HepG2 (cell line): ENCODE data around the gene PRM2. TPM values are rescaled to one million over a fixed set of nuclear protein-coding genes. Genes with fewer than 3 reads are reported as not detected.

Experiments used
- AGO2 ChIP-seq: fragments of 200-400 bp; formaldehyde crosslinking; optimal IDR thresholded peaks from 2 replicates; pipeline ENCODE3; 2017; ENCODE audit warnings: mild to moderate bottlenecking, low read depth, low read length, moderate library complexity
- ATF7-NPFF ChIP-seq: sonication (generic); formaldehyde crosslinking; IDR thresholded peaks from 2 replicates; pipeline ENCODE4 v1.8.1; 2023; ENCODE audit warnings: mild to moderate bottlenecking, low read depth, missing genetic modification reagents, moderate library complexity
- MXI1 ChIP-seq: IDR thresholded peaks from 3 replicates; pipeline ENCODE4 v1.6.1; 2012; ENCODE audit warnings: low read depth, low read length, inconsistent platforms, borderline replicate concordance
- NR2F2 ChIP-seq: IDR thresholded peaks from 2 replicates; pipeline ENCODE4 v1.6.1; 2012; ENCODE audit warnings: low read depth, inconsistent platforms, borderline replicate concordance
- NRL ChIP-seq: sonication (generic); formaldehyde crosslinking; IDR thresholded peaks from 2 replicates; pipeline ENCODE4 v1.5.0; 2020; ENCODE audit warnings: missing genetic modification reagents, mild to moderate bottlenecking, moderate library complexity, borderline replicate concordance
- ZBTB38 ChIP-seq: sonication (generic); formaldehyde crosslinking; IDR thresholded peaks from 2 replicates; pipeline ENCODE4 v1.5.1; 2020; ENCODE audit warnings: mild to moderate bottlenecking, missing genetic modification reagents
- ZBTB7A ChIP-seq: sonication (generic); formaldehyde crosslinking; IDR thresholded peaks from 2 replicates; pipeline ENCODE4 v1.8.0; 2022; ENCODE audit warnings: mild to moderate bottlenecking, missing genetic modification reagents
- ZC3H13 ChIP-seq: sonication (generic); formaldehyde crosslinking; IDR thresholded peaks from 2 replicates; pipeline ENCODE4 v1.8.1; 2023; ENCODE audit warnings: mild to moderate bottlenecking, missing genetic modification reagents, moderate library complexity
- ZNF234 ChIP-seq: sonication (generic); formaldehyde crosslinking; conservative IDR thresholded peaks from 2 replicates; pipeline ENCODE4 v1.5.1; 2020; ENCODE audit warnings: mild to moderate bottlenecking, missing genetic modification reagents
- ZNF333 ChIP-seq: sonication (generic); formaldehyde crosslinking; IDR thresholded peaks from 2 replicates; pipeline ENCODE4 v1.4.0; 2020; ENCODE audit warnings: mild to moderate bottlenecking, missing genetic modification reagents, borderline replicate concordance
- ZNF510 ChIP-seq: sonication (generic); formaldehyde crosslinking; IDR thresholded peaks from 2 replicates; pipeline ENCODE4 v1.4.0; 2020; ENCODE audit warnings: low read depth, mild to moderate bottlenecking, missing genetic modification reagents
- ZNF607 ChIP-seq: sonication (generic); formaldehyde crosslinking; IDR thresholded peaks from 2 replicates; pipeline ENCODE4 v1.5.1; 2020; ENCODE audit warnings: missing genetic modification reagents, mild to moderate bottlenecking, borderline replicate concordance
- ZNF768 ChIP-seq: sonication (generic); formaldehyde crosslinking; IDR thresholded peaks from 2 replicates; pipeline ENCODE4 v1.4.0; 2020; ENCODE audit warnings: missing genetic modification reagents
- ZSCAN22 ChIP-seq: sonication (generic); formaldehyde crosslinking; IDR thresholded peaks from 2 replicates; pipeline ENCODE4 v1.4.0; 2020; ENCODE audit warnings: mild to moderate bottlenecking, missing genetic modification reagents
- polyA plus RNA-seq, 8 experiments: library from polyadenylated mRNA; depleted of rRNA in 3 of 8; stranded (reverse) in 7 of 8; unstranded in 1 of 8; fragments of >200 nt; fragmentation: Illumina TruSeq in 4 of 8; extraction: Trizol in 4 of 8; gene quantifications; 2 replicates each; pipeline versions ENCODE4 v1.2.1 to v1.2.3, GENCODE V29; 2011 to 2016; ENCODE audit warnings: low read depth in 4 of 8, missing spikeins in 1 of 8, mixed read lengths in 1 of 8; ENCODE audit not compliant: insufficient read depth in 1 of 8
- total RNA-seq, 5 experiments: library from RNA; depleted of rRNA; stranded (reverse); fragments of >200 nt; fragmentation: Illumina TruSeq; extraction: Trizol; gene quantifications; 2 replicates each; pipeline ENCODE4 v1.2.3, GENCODE V29; 2016; ENCODE audit warnings: low read depth in 1 of 5
- TF ChIP-seq, protein P1 (sequence below): sonication (generic); formaldehyde crosslinking; IDR thresholded peaks from 2 replicates; pipeline ENCODE4 v1.4.0; 2020; ENCODE audit warnings: missing genetic modification reagents
- TF ChIP-seq, protein P2 (sequence below): sonication (generic); formaldehyde crosslinking; IDR thresholded peaks from 2 replicates; pipeline ENCODE4 v1.9.0; 2021; ENCODE audit warnings: mild to moderate bottlenecking, missing genetic modification reagents
- TF ChIP-seq, protein P3 (sequence below): sonication (generic); formaldehyde crosslinking; conservative IDR thresholded peaks from 2 replicates; pipeline ENCODE4 v1.4.0; 2020; ENCODE audit warnings: missing genetic modification reagents
- TF ChIP-seq, protein P4 (sequence below): sonication (generic); formaldehyde crosslinking; IDR thresholded peaks from 2 replicates; pipeline ENCODE4 v1.4.0; 2020; ENCODE audit warnings: missing genetic modification reagents

Gene PRM2
- total and polyA plus RNA-seq, 2 of the 13 experiments (the other 11 are each of a cell fraction or from before 2014, with no cell fraction given), result 0.54 TPM; not detected in 1

DNA sequence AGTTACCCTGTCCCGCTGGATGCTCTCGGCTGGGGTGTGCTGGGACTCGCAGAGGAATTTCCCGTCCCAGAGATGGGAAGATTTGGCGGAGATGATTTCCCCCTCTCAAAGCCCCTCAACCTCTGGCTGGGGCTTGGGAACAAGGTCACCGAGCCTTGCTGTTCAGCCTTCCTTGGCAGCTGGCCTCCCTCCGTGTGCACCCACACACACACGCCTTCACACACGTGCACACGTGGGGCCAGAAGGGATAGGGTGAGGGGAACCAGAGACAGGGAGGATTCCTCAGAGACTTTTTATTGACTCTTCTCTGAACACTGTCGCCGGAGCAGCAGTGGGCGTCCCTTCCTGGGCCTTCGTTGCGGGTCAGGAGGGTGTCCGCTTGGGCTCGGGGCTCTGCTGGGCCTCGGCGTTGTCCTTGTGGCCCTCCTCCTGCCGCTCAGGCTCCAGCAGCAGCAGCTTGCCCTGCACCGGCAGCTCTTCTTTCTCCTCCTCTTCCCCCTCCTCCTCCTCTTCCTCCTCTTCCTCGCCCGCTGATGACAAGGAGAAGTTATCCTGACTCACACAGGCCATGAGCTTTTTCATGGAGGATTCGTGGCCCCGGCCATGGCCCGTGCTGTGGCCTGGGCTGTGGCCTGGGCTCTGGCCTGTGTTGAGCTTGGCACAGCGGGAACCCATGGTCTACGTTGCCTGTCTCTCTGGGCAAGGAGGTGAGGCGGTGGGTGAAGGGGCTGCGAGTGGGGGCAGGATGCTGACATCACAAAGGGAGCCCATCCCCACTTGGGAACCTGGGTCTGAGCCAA, 3.2 kb downstream of the PRM2 start, which contains the start of gene PRM3 (continued):
- TF ChIP-seq, protein P1, sequence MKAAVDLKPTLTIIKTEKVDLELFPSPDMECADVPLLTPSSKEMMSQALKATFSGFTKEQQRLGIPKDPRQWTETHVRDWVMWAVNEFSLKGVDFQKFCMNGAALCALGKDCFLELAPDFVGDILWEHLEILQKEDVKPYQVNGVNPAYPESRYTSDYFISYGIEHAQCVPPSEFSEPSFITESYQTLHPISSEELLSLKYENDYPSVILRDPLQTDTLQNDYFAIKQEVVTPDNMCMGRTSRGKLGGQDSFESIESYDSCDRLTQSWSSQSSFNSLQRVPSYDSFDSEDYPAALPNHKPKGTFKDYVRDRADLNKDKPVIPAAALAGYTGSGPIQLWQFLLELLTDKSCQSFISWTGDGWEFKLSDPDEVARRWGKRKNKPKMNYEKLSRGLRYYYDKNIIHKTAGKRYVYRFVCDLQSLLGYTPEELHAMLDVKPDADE (CRISPR knock-in tag), result no peak
- TF ChIP-seq ATF7-NPFF (CRISPR knock-in tag) (no peak), NRL (CRISPR knock-in tag) (peak; percentile 86), AGO2 (peak; percentile 19), ZBTB7A (CRISPR knock-in tag) (peak; percentile 68; the same call in 1 of the 2 replicates), MXI1 (no peak), ZNF510 (no peak), ZNF768 (CRISPR knock-in tag) (peak; percentile 52; the same call in 1 of the 2 replicates), NR2F2 (no peak), ZNF234 (no peak), ZNF333 (CRISPR knock-in tag) (no peak), ZBTB38 (CRISPR knock-in tag) (peak; percentile 85), ZNF607 (CRISPR knock-in tag) (no peak), ZSCAN22 (CRISPR knock-in tag) (no peak), ZC3H13 (no peak)
- TF ChIP-seq, protein P2, sequence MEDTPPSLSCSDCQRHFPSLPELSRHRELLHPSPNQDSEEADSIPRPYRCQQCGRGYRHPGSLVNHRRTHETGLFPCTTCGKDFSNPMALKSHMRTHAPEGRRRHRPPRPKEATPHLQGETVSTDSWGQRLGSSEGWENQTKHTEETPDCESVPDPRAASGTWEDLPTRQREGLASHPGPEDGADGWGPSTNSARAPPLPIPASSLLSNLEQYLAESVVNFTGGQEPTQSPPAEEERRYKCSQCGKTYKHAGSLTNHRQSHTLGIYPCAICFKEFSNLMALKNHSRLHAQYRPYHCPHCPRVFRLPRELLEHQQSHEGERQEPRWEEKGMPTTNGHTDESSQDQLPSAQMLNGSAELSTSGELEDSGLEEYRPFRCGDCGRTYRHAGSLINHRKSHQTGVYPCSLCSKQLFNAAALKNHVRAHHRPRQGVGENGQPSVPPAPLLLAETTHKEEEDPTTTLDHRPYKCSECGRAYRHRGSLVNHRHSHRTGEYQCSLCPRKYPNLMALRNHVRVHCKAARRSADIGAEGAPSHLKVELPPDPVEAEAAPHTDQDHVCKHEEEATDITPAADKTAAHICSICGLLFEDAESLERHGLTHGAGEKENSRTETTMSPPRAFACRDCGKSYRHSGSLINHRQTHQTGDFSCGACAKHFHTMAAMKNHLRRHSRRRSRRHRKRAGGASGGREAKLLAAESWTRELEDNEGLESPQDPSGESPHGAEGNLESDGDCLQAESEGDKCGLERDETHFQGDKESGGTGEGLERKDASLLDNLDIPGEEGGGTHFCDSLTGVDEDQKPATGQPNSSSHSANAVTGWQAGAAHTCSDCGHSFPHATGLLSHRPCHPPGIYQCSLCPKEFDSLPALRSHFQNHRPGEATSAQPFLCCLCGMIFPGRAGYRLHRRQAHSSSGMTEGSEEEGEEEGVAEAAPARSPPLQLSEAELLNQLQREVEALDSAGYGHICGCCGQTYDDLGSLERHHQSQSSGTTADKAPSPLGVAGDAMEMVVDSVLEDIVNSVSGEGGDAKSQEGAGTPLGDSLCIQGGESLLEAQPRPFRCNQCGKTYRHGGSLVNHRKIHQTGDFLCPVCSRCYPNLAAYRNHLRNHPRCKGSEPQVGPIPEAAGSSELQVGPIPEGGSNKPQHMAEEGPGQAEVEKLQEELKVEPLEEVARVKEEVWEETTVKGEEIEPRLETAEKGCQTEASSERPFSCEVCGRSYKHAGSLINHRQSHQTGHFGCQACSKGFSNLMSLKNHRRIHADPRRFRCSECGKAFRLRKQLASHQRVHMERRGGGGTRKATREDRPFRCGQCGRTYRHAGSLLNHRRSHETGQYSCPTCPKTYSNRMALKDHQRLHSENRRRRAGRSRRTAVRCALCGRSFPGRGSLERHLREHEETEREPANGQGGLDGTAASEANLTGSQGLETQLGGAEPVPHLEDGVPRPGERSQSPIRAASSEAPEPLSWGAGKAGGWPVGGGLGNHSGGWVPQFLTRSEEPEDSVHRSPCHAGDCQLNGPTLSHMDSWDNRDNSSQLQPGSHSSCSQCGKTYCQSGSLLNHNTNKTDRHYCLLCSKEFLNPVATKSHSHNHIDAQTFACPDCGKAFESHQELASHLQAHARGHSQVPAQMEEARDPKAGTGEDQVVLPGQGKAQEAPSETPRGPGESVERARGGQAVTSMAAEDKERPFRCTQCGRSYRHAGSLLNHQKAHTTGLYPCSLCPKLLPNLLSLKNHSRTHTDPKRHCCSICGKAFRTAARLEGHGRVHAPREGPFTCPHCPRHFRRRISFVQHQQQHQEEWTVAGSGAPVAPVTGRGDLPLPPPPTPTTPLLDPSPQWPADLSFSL (CRISPR knock-in tag), result no peak
- TF ChIP-seq, protein P3, sequence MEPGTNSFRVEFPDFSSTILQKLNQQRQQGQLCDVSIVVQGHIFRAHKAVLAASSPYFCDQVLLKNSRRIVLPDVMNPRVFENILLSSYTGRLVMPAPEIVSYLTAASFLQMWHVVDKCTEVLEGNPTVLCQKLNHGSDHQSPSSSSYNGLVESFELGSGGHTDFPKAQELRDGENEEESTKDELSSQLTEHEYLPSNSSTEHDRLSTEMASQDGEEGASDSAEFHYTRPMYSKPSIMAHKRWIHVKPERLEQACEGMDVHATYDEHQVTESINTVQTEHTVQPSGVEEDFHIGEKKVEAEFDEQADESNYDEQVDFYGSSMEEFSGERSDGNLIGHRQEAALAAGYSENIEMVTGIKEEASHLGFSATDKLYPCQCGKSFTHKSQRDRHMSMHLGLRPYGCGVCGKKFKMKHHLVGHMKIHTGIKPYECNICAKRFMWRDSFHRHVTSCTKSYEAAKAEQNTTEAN (CRISPR knock-in tag), result no peak
- TF ChIP-seq, protein P4, sequence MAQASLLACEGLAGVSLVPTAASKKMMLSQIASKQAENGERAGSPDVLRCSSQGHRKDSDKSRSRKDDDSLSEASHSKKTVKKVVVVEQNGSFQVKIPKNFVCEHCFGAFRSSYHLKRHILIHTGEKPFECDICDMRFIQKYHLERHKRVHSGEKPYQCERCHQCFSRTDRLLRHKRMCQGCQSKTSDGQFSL (CRISPR knock-in tag), result no peak
